Esophagus muscularis mucosa (tissue), 4 donors: ENCODE data around the gene ENG. TPM values are rescaled to one million over a fixed set of nuclear protein-coding genes. Genes with fewer than 3 reads are reported as not detected.
A peak's percentile ranks its signal among the peaks of the same experiment; 100 is the strongest.

Experiments used
- DNase-seq: peaks from one replicate; pipeline ENCODE4 v3.0.0-alpha.2; 2017; ENCODE audit errors: extremely low spot score
- H3K27ac ChIP-seq, 4 donors: fragments of 200-600 bp; sonication (generic); replicated peaks in 1 of 4; 1 replicate in 3 of 4; 2 replicates in 1 of 4; pipeline ENCODE4 v1.5.1; 2016 to 2019; ENCODE audit warnings: mild to moderate bottlenecking in 1 of 4
- H3K27me3 ChIP-seq, 4 donors: fragments of 200-600 bp; sonication (generic); one replicate each; pipeline versions ENCODE4 v1.5.1 to v1.6.0; 2016 to 2019
- H3K36me3 ChIP-seq, 4 donors: fragments of 200-600 bp; sonication (generic); one replicate each; pipeline ENCODE4 v1.5.1; 2016 to 2019
- H3K4me1 ChIP-seq, 4 donors: fragments of 200-600 bp; sonication (generic); one replicate each; pipeline ENCODE4 v1.5.1; 2016 to 2019
- H3K4me3 ChIP-seq, 4 donors: fragments of 200-600 bp; sonication (generic); 1 replicate in 2 of 4; 2 replicates in 2 of 4; pipeline ENCODE4 v1.5.1; 2016 to 2019; ENCODE audit warnings: mild to moderate bottlenecking in 4 of 4, moderate library complexity in 1 of 4
- H3K9me3 ChIP-seq, 4 donors: fragments of 200-600 bp; sonication (generic); 1 replicate in 3 of 4; 2 replicates in 1 of 4; pipeline ENCODE4 v1.5.1; 2016 to 2019
- EP300 ChIP-seq: sonication (generic); formaldehyde crosslinking; IDR thresholded peaks from one replicate; pipeline ENCODE4 v1.6.1; 2017; ENCODE audit warnings: antibody characterized with exemption
- POLR2A ChIP-seq: fragments of 450-650 bp; IDR thresholded peaks from one replicate; pipeline ENCODE4 v1.6.1; 2017; ENCODE audit warnings: antibody characterized with exemption, moderate library complexity, mild to moderate bottlenecking, low read depth
- POLR2AphosphoS5 ChIP-seq, 2 donors: sonication (generic); formaldehyde crosslinking; IDR thresholded peaks; one replicate each; pipeline ENCODE4 v1.6.1; 2017; ENCODE audit warnings: antibody characterized with exemption in 2 of 2
- WGBS: methylation state at CpG from one replicate; pipeline ENCODE4 v1.1.5; 2018; 5-methylcytosine and 5-hydroxymethylcytosine counted together
- intact Hi-C: fragments of 100-400 bp; cut with DNase I; formaldehyde crosslinking; loops from one replicate; pipeline ENCODE4 v1.15.1; 2023
- total RNA-seq, 4 donors: library from RNA; depleted of rRNA; stranded (reverse); fragments of >200 nt; gene quantifications; one replicate each; pipeline versions ENCODE4 v1.1.0 to v1.2.1, GENCODE V29; 2016
- TF ChIP-seq, protein P1 (sequence below), 3 experiments: fragments of 200-600 bp in 2 of 3; fragments of 450-650 bp in 1 of 3; sonication (generic) in 2 of 3; IDR thresholded peaks; one replicate each; pipeline ENCODE4 v1.5.1; 2017 to 2019; ENCODE audit warnings: antibody characterized with exemption in 3 of 3, mild to moderate bottlenecking in 2 of 3, moderate library complexity in 1 of 3

ENG gene
- total RNA-seq, 4 donors from 2014 or later, result 36.5 to 91.2 (median 78.3) TPM

DNA sequence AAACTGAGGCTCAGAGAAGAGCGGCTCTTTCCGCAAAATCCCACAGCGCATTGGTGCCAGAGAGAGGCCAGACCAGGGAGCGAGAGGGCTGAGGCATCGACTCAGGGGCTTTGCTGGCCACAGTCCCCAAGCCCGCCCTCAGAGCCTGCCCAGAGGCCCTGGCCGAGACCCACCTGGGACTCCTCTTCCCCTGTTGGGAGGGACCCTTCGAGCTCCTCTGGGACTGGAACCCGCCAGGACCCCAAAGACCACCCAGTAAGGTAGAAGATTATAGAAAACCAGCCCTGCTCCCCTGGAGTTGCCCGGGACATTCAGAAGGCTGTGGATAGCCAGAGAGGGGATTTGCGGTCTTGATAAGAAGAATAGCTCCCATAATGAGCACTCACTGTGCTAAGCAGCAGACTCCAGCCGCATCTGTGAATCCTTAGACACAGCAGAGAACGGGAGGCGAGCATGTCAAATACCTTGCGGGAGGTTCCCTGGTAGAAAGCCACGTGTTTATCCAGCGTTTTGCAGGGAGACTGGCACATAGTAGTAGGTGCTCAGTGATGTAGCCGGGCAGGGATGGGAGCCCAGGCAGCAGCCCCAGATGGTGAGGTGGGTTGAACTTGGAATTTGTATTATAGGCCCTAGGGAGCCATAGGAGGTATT is 23.7 kb upstream of the ENG start:
- Histone ChIP-seq H3K4me3 (peak overlapping the region; percentile 67 to 91 (median 76)), H3K4me1 (peaks cover 44 to 62% (median 54%) of the 10 kb centered on the region in 4 donors), H3K9me3 (no peaks in the 10 kb centered on the region), H3K27me3 (no peaks in the 10 kb centered on the region), H3K36me3 (peaks cover 0 to 9% (median 3%) of the 10 kb centered on the region in 4 donors), H3K27ac (peak overlapping the region; percentile 80 to 91 (median 86))
- DNase-seq, result no peak
- no peak for TF ChIP-seq POLR2A
- TF ChIP-seq, protein P1, sequence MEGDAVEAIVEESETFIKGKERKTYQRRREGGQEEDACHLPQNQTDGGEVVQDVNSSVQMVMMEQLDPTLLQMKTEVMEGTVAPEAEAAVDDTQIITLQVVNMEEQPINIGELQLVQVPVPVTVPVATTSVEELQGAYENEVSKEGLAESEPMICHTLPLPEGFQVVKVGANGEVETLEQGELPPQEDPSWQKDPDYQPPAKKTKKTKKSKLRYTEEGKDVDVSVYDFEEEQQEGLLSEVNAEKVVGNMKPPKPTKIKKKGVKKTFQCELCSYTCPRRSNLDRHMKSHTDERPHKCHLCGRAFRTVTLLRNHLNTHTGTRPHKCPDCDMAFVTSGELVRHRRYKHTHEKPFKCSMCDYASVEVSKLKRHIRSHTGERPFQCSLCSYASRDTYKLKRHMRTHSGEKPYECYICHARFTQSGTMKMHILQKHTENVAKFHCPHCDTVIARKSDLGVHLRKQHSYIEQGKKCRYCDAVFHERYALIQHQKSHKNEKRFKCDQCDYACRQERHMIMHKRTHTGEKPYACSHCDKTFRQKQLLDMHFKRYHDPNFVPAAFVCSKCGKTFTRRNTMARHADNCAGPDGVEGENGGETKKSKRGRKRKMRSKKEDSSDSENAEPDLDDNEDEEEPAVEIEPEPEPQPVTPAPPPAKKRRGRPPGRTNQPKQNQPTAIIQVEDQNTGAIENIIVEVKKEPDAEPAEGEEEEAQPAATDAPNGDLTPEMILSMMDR (IDR thresholded peaks at IDR 0.05), result no peak
- no peak for TF ChIP-seq EP300
- TF ChIP-seq POLR2AphosphoS5 (IDR thresholded peaks at IDR 0.05), result no peak
- 39% methylated on average over 18 of the region's 18 CpGs for WGBS
- intact Hi-C loops, result no loop called here

DNA sequence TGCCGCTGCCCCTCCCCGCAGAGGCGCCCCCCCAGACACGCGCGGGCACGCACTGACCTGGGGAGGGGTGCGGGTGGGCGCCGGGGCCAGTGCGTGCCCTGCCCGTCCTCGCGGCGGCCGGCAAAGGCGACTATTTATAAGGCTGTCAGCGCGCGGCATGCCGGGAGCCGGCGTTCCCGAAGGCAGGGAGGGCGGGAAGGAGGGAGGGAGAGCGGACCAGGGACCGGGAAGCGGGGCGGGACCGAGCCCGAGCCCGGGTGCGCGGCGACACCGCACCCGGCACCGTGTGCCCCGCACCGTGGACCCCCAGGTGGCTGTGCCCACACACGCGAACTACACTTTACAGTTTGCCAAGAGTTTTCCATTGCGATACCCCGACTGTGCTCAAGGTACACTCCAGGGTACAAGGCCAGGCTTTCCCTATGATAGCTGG is 23.1 kb upstream of the ENG start, which contains the start of gene AK1:
Gene AK1 (minus strand): TSS at position 110 of the 433 bp plus-strand sequence. CDS start 3,058 bp downstream, outside the sequence.
- H3K36me3 ChIP-seq, result peaks cover 0 to 10% (median 8%) of the 10 kb centered on the region in 4 donors
- peaks cover 46 to 62% (median 56%) of the 10 kb centered on the region in 4 donors for H3K4me1 ChIP-seq
- H3K4me3 ChIP-seq, result peak within 1 kb of the TSS; percentile 67 to 91 (median 76)
- H3K27me3 ChIP-seq, result no peaks in the 10 kb centered on the region
- 4% methylated on average over 5 of the region's 44 CpGs for WGBS
- intact Hi-C loops, result no loop called here
- no peaks in the 10 kb centered on the region for H3K9me3 ChIP-seq
- DNase-seq, result no peak
- TF ChIP-seq EP300 (no peak), POLR2AphosphoS5 (IDR thresholded peaks at IDR 0.05) (peak; percentile 84 to 90), POLR2A (no peak)
- TF ChIP-seq, protein P1 (IDR thresholded peaks at IDR 0.05), result no peak
- peak within 1 kb of the TSS; percentile 80 to 91 (median 86) for H3K27ac ChIP-seq

DNA sequence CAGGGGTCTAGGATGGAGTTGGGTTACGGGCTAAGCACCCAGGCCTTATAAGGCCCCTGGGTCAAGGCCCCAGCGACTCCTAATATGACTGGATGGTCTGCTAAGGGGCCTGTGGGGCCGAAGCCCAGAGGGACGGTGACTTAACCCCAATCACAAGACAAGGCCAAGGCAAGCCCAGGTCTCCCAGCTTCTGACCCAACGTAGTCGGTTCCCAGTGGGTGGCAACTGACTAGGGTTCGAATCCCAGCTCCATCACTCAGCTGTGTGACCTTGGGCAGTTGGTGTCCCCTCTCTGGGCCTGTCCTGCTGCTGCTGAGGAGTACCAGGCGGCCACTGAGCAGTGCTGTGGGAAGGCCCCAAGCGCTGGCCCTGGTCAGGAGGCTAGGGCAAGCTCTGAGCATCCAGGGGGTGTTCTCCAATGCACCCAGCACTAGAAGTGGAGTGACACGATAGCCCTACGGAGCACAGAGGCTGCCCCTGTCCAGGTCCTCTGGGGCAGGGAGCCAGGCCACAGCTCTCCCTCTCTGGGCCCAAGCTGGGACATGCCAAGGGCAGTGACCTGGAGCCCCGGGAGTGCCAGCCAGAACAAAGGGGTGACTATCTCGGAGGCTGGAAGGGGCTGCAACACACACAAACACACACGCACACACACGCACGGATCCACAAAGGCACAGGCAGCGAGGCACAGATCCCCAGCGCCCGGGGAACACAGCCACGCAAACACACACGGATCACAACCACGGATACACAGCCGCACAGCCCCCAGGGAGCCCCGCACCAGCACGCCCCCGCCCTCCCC is 22.5 kb upstream of the ENG start:
- no peak for TF ChIP-seq POLR2A
- 0% methylated on average over 12 of the region's 26 CpGs for WGBS
- H3K27ac ChIP-seq, result peak overlapping the region; percentile 80 to 91 (median 86)
- H3K4me1 ChIP-seq, result peaks cover 46 to 61% (median 55%) of the 10 kb centered on the region in 4 donors
- no peaks in the 10 kb centered on the region for H3K27me3 ChIP-seq
- H3K36me3 ChIP-seq, result peaks cover 0 to 16% (median 14%) of the 10 kb centered on the region in 4 donors
- intact Hi-C loops, result no loop called here
- DNase-seq, result no peak
- no peaks in the 10 kb centered on the region for H3K9me3 ChIP-seq
- H3K4me3 ChIP-seq, result peak overlapping the region; percentile 67 to 91 (median 76)

DNA sequence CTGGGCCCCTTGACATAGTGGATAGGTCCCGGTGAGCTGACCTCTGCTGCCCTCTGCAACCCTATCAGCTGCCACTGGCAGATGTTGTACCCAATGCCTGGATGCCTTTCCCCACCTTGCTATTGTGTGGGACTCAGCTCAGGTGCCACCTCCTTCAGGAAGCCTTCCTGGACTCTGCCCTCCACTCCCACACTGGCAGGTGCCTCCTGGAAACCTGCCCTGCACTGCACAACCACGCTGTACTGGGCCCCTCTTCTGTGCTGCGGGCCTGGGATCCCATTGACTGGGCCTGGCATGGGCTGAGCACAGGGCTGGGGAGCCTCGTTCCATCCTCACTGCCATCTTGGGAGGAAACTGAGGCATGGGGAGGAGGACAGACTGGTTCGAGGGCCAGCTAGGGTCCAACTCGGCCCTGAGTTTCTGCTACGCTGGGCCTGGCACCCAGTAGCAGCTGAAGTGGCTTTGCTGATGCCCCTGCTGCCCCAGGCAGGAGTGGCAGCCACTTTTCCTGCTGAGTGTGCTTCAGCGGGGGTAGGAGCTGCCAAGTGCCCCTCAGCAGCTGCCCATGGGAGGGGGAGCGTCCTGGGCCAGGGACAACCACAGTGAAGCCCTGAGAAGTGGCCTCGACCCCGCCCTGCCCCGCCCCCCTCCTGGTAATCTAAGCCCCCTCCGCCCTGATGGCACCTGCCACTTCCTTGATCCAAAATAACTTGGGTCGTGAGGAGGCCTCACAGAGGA is 21.7 kb upstream of the ENG start:
- Histone ChIP-seq H3K4me1 (peaks cover 46 to 61% (median 55%) of the 10 kb centered on the region in 4 donors), H3K9me3 (no peaks in the 10 kb centered on the region), H3K4me3 (peak overlapping the region; percentile 67 to 91 (median 76)), H3K27me3 (no peaks in the 10 kb centered on the region), H3K27ac (peak overlapping the region; percentile 80 to 91 (median 86)), H3K36me3 (peaks cover 0 to 23% (median 21%) of the 10 kb centered on the region in 4 donors)
- 55% methylated on average over 1 of the region's 14 CpGs for WGBS
- no peak for DNase-seq
- TF ChIP-seq POLR2AphosphoS5 (IDR thresholded peaks at IDR 0.05) (no peak), EP300 (no peak), POLR2A (no peak)
- TF ChIP-seq, protein P1 (IDR thresholded peaks at IDR 0.05), result no peak
- intact Hi-C loops, result no loop called here
